Testis (tissue), 2 donors: ENCODE measurements around the gene MCC.

ENCODE experiments used
- POLR2A ChIP-seq: fragments of 450-650 bp; IDR thresholded peaks from one replicate; pipeline ENCODE4 v1.6.1; 2017; ENCODE audit warnings: antibody characterized with exemption, mild to moderate bottlenecking, moderate library complexity
- TF ChIP-seq, protein P1 (sequence below), 3 experiments: fragments of 450-650 bp in 2 of 3; fragments of 200-600 bp in 1 of 3; sonication (generic) in 1 of 3; IDR thresholded peaks; one replicate each; pipeline ENCODE4 v1.5.1; 2016 to 2019; ENCODE audit warnings: antibody characterized with exemption in 3 of 3, mild to moderate bottlenecking in 2 of 3, moderate library complexity in 1 of 3

DNA sequence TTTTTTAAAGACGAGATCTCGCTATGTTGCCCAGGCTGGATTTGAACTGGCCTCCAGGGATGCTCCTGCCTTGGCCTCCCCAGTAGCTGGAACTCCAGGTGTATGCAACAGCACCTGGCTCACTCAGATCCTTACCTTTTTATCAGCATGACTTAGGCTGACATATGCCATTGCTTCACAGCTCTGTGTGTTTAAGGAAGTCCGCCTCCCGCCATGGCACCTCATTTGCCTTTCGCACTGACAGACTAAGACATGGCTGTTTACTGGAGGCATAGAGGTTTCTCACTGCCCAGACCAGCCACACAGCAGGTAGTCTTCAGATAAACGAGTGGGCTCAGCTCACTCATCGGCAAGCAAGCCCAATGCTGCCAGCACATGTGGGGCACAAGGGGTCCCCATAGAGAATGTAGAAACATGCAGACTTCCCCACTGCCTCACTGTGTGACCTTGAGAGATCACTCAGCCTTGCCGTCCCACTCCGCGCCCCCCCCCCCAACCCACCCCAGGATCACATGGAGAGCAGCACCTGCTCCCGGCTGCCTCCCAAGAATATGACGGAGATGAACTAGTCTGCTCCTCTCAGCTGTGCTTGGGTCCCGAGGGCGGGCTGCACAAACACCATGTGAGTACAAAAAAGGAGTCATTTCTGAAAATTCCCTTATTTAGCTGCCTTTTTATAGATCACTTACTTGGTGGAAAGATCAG lies 448.9 kb downstream of the MCC start:
- TF ChIP-seq, protein P1, sequence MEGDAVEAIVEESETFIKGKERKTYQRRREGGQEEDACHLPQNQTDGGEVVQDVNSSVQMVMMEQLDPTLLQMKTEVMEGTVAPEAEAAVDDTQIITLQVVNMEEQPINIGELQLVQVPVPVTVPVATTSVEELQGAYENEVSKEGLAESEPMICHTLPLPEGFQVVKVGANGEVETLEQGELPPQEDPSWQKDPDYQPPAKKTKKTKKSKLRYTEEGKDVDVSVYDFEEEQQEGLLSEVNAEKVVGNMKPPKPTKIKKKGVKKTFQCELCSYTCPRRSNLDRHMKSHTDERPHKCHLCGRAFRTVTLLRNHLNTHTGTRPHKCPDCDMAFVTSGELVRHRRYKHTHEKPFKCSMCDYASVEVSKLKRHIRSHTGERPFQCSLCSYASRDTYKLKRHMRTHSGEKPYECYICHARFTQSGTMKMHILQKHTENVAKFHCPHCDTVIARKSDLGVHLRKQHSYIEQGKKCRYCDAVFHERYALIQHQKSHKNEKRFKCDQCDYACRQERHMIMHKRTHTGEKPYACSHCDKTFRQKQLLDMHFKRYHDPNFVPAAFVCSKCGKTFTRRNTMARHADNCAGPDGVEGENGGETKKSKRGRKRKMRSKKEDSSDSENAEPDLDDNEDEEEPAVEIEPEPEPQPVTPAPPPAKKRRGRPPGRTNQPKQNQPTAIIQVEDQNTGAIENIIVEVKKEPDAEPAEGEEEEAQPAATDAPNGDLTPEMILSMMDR (IDR thresholded peaks at IDR 0.05) = no peak
- TF ChIP-seq POLR2A = no peak
